ENCODE results near the gene RXFP2.

The RXFP2 gene

DNA sequence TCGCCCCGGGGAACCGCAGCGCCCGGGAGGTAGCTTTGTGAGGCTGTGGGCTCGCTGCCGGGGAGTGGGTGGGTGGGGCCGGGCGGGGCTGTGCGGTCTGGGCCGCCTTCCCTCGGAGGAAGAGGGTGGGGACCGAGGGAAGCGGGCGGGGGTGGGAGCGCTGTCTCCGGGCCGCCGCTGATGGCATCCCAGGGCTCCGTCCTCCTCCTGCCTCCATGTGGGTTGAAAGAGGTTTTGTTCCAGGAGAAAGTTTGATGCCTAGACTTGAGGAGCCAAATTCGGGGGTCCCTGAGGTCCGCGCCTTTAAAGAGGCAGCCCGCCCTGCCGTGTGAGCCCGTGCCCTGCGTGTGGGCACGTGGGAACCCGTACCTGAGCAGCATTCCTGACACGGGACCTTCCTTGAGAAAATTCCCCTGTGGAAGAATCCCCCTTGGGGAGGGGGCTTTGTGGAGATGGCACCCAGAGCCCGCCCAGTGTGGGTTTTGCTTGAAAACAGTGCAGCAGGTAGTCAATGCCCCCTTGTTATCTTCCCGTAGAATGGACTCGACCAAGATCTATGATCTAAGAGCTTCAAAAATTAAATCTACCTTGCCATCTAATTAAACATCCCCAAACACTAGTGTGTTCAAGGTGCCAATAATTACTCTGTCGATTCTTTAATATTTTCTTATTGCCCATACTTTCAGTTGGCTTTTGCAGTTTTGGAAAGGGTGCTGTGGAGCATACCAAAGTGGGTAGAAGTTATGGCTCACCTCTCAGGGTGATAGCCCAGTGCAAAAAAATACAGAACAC lies 107.8 kb downstream of the RXFP2 start (continued):
- TF ChIP-seq KLF1 (tag by site-specific recombination; IDR thresholded peaks at IDR 0.05): peak; percentile 67

DNA sequence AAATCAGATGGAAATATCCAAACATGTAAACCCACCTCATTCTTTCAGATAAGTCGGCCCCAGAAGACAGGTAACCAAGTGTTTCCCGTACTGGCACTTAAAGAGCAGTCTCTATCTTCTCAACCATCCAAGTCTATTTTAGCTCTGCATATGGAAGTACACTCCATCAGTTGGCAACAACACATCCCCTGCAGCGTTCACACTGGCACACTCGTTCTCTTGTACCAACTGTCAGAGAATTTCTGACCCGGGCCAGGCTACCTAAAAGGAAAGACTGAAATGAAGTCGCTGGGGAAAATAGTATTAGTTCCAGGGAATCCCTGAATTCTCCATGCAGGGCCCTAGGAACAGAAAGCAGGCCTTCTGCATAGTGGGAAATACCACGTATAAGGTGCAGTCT lies 109.3 kb downstream of the RXFP2 start:
- no peaks in the 10 kb centered on the region for H3K36me3 ChIP-seq (ENCODE audit: control insufficient read depth in 2 of 2, insufficient read depth in 1 of 2, low read length in 2 of 2)
- TF ChIP-seq ZEB2 (tag by site-specific recombination; IDR thresholded peaks at IDR 0.05): no peak
- no peak for TF ChIP-seq ZNF157 (tag by site-specific recombination; IDR thresholded peaks at IDR 0.05)
- TF ChIP-seq ZNF677 (tag by site-specific recombination; IDR thresholded peaks at IDR 0.05): no peak
- TF ChIP-seq WT1 (tag by site-specific recombination; IDR thresholded peaks at IDR 0.05): no peak
- no peak for TF ChIP-seq REPIN1 (tag by site-specific recombination; IDR thresholded peaks at IDR 0.05; ENCODE audit: low read depth)
- no peak for TF ChIP-seq ZNF623 (tag by site-specific recombination; IDR thresholded peaks at IDR 0.05)
- TF ChIP-seq ZNF433 (tag by site-specific recombination; IDR thresholded peaks at IDR 0.05; ENCODE audit: low read depth): no peak
- no peak for TF ChIP-seq KLF1 (tag by site-specific recombination; IDR thresholded peaks at IDR 0.05)
- TF ChIP-seq ZSCAN23 (tag by site-specific recombination; IDR thresholded peaks at IDR 0.05): no peak
- TF ChIP-seq ZIC2 (tag by site-specific recombination; IDR thresholded peaks at IDR 0.05): no peak
- TF ChIP-seq EGR2 (tag by site-specific recombination; IDR thresholded peaks at IDR 0.05; ENCODE audit: low read depth): no peak
- TF ChIP-seq ZNF544 (tag by site-specific recombination; IDR thresholded peaks at IDR 0.05): no peak
- TF ChIP-seq KLF10 (tag by site-specific recombination; IDR thresholded peaks at IDR 0.05): no peak
- TF ChIP-seq ZFP37 (tag by site-specific recombination; IDR thresholded peaks at IDR 0.05): no peak
- TF ChIP-seq GLIS2 (tag by site-specific recombination; IDR thresholded peaks at IDR 0.05): no peak
- no peak for TF ChIP-seq ZNF354C (tag by site-specific recombination; IDR thresholded peaks at IDR 0.05; ENCODE audit: borderline replicate concordance, low read depth)
- TF ChIP-seq KLF9 (tag by site-specific recombination; IDR thresholded peaks at IDR 0.05; ENCODE audit: low read depth): no peak
- no peak for TF ChIP-seq ZNF521 (tag by site-specific recombination; IDR thresholded peaks at IDR 0.05)
- TF ChIP-seq ZNF350 (tag by site-specific recombination; IDR thresholded peaks at IDR 0.05): no peak
- no peaks in the 10 kb centered on the region for H3K9me3 ChIP-seq (ENCODE audit: control insufficient read depth, insufficient read depth, low read depth, low read length)
- ChIA-PET POLR2A (no interaction called here), CTCF (no interaction called here)
- no peak overlapping the region for H3K4me3 ChIP-seq (ENCODE audit: low read depth, low read length)
- H3K4me1 ChIP-seq (ENCODE audit: control insufficient read depth, insufficient read depth, low read length): no peaks in the 10 kb centered on the region
- no peak overlapping the region for H3K27ac ChIP-seq (ENCODE audit: extremely low read depth, low read depth, low read length)

DNA sequence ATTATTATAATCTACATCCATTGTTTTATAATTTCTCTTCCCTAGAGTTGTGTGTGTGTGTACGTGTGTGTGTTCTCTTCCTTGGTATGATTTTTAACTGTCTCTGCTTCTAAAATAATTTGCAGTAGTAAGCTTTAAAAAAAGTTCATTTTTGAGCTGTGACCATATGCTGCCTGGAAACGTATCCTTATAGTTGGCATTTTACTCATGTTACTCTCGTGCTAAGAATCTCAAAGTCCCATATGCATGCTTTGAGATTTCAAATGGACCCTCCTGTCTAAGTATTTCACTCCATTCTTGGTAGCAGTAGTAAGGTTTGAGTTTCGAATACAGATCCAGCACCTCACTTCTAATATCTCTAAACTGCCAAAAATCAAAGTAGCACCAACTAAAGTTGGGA lies 109.9 kb downstream of the RXFP2 start:
- no peak overlapping the region for H3K27ac ChIP-seq (ENCODE audit: extremely low read depth, low read depth, low read length)
- POLR2A ChIA-PET: no interaction called here
- no peaks in the 10 kb centered on the region for H3K9me3 ChIP-seq (ENCODE audit: control insufficient read depth, insufficient read depth, low read depth, low read length)
- no peak overlapping the region for H3K4me3 ChIP-seq (ENCODE audit: low read depth, low read length)
- CTCF ChIA-PET: no interaction called here
- no peaks in the 10 kb centered on the region for H3K4me1 ChIP-seq (ENCODE audit: control insufficient read depth, insufficient read depth, low read length)
- no peaks in the 10 kb centered on the region for H3K36me3 ChIP-seq (ENCODE audit: control insufficient read depth in 2 of 2, insufficient read depth in 1 of 2, low read length in 2 of 2)
- TF ChIP-seq ZNF596 (tag by site-specific recombination; IDR thresholded peaks at IDR 0.05): no peak

DNA sequence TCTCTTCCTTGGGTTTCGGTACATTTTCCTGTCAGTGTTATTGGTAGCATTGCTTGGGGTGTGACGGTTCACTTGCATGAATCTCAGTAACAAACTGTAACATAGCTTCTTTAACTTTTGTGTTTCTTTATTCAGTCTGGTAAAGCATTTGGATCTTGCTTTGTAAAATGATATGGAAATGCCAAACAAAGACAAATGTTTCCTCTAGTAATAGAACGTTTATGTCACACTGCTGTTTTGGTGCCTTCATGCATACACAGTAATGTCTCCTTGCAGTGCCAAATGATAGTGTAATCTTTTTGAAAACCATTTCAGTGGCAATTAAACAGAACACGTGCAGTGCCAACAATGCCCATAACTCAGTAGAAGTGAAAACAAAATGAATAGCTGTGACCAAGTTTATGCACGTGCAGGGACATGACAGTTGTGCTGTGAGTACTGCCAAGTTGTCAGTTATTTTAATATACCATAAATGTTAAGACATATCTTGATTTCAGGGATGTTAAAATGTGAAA lies 110.8 kb downstream of the RXFP2 start:
- Histone ChIP-seq H3K9me3 (ENCODE audit: control insufficient read depth, insufficient read depth, low read depth, low read length) (no peaks in the 10 kb centered on the region), H3K4me1 (ENCODE audit: control insufficient read depth, insufficient read depth, low read length) (no peaks in the 10 kb centered on the region), H3K4me3 (ENCODE audit: low read depth, low read length) (no peak overlapping the region), H3K36me3 (ENCODE audit: control insufficient read depth in 2 of 2, insufficient read depth in 1 of 2, low read length in 2 of 2) (no peaks in the 10 kb centered on the region), H3K27ac (ENCODE audit: extremely low read depth, low read depth, low read length) (no peak overlapping the region)
- ChIA-PET CTCF (no interaction called here), POLR2A (no interaction called here)
- TF ChIP-seq ZNF621 (tag by site-specific recombination; IDR thresholded peaks at IDR 0.05) (no peak), FEZF1 (tag by site-specific recombination; IDR thresholded peaks at IDR 0.05) (no peak), ZNF146 (tag by site-specific recombination; IDR thresholded peaks at IDR 0.05) (no peak), ZNF19 (tag by site-specific recombination; IDR thresholded peaks at IDR 0.05; ENCODE audit: low read depth) (no peak), TRIM28 (IDR thresholded peaks at IDR 0.05; ENCODE audit: borderline replicate concordance, low read length) (no peak), ZNF624 (tag by site-specific recombination; IDR thresholded peaks at IDR 0.05) (no peak)
- TF ChIP-seq, protein P1, sequence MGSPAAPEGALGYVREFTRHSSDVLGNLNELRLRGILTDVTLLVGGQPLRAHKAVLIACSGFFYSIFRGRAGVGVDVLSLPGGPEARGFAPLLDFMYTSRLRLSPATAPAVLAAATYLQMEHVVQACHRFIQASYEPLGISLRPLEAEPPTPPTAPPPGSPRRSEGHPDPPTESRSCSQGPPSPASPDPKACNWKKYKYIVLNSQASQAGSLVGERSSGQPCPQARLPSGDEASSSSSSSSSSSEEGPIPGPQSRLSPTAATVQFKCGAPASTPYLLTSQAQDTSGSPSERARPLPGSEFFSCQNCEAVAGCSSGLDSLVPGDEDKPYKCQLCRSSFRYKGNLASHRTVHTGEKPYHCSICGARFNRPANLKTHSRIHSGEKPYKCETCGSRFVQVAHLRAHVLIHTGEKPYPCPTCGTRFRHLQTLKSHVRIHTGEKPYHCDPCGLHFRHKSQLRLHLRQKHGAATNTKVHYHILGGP (tag by site-specific recombination; IDR thresholded peaks at IDR 0.05): no peak
- TF ChIP-seq, protein P2, sequence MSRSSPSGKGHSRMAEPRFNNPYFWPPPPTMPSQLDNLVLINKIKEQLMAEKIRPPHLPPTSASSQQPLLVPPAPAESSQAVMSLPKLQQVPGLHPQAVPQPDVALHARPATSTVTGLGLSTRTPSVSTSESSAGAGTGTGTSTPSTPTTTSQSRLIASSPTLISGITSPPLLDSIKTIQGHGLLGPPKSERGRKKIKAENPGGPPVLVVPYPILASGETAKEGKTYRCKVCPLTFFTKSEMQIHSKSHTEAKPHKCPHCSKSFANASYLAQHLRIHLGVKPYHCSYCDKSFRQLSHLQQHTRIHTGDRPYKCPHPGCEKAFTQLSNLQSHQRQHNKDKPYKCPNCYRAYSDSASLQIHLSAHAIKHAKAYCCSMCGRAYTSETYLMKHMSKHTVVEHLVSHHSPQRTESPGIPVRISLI (tag by site-specific recombination; IDR thresholded peaks at IDR 0.05): no peak
- TF ChIP-seq, protein P3, sequence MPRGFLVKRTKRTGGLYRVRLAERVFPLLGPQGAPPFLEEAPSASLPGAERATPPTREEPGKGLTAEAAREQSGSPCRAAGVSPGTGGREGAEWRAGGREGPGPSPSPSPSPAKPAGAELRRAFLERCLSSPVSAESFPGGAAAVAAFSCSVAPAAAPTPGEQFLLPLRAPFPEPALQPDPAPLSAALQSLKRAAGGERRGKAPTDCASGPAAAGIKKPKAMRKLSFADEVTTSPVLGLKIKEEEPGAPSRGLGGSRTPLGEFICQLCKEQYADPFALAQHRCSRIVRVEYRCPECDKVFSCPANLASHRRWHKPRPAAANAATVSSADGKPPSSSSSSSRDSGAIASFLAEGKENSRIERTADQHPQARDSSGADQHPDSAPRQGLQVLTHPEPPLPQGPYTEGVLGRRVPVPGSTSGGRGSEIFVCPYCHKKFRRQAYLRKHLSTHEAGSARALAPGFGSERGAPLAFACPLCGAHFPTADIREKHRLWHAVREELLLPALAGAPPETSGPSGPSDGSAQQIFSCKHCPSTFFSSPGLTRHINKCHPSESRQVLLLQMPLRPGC (tag by site-specific recombination; IDR thresholded peaks at IDR 0.05): no peak
